GM19023 (cell line): Measurements from ENCODE around the gene NCOA5.
A peak's percentile ranks its signal among the peaks of the same experiment; 100 is the strongest.

Source experiments
- ATAC-seq: cut with Tn5 transposase; IDR thresholded peaks from one replicate; pipeline ENCODE4 v1.9.1; 2021; ENCODE audit warnings: mild to moderate bottlenecking, moderate library complexity; ENCODE audit not compliant: unreplicated experiment

Gene NCOA5

DNA sequence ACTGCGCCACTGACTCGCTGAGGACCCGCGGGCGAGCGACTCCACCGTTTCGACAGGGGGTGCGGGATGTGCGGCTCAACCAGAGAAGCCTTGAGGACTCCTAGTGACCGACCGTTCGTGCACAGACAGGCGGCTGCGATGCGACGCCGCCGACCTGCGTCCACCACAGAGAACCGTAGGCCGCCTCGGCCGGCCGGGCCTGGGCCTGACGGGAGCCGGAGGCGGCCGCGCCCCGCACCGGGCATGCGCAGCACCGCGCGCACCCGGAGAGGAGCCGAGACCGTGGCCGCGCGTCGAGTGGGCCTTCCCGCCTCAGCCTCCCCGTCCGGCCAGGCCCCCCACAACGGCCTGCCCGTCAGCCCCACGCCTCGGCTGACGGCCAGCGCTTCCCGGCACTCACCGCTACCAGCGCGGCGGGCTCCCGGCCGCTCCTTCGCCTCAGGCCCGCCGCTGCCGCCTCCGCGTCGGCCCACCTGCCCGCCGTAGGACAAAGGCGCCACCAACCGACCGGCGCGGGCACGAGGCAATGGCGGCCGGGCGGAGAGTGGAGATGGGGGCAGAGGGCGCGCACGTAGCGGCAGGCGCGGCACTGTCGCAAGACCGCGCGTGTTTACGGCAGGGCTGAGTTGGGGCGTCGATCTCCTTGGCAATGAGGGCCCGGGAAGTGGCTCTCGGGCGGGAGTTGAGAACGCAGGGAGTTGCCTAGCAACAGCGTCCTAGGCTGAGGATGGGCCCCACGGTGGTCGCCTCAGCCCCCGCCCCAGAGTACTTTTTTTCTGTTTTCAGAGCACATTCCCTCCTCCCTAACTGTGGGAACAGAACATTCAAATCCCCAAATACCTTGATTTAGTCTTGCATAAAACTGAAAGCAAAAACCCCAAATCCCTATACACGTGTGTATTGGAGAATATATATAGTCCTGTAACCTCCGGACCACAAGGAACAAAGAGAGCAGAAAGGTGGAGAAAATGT lies at the start of gene NCOA5:
Gene NCOA5, minus strand, starts transcription at position 546 of the 972 bp plus-strand sequence. CDS start 10,538 bp downstream, outside the sequence.
- ATAC-seq, result peak; percentile 84

DNA sequence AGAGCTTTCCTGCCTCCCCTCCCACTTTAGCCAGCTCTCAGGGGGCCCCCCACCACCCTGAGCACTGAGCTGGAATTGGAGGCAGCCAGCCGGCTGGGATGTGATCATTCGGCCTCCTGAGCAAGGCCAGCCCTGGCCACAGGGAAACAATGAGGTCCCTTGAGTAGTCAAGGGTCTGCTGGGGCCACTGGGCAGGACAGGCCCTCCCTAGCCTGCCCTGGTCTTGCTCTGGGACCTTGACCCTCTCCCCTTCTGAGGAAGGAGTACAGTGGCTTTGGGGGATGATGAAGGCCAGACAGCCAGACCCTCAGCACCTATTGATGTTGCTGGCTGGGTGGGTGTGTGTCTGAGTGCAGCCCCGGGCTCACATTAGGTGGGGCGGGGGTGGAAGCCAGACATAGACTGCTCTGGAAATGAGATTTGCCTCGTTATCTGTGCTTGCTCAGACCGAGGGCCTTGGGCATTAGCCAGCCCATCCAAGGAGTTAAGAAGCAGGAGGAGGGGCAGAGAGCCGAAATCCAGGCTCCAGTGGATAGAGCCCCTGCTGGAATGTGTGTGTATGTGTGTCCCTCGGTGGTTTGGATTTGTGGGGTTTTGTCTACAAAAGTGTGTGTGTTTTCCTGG lies 49.6 kb upstream of the NCOA5 start:
- no peak for ATAC-seq

DNA sequence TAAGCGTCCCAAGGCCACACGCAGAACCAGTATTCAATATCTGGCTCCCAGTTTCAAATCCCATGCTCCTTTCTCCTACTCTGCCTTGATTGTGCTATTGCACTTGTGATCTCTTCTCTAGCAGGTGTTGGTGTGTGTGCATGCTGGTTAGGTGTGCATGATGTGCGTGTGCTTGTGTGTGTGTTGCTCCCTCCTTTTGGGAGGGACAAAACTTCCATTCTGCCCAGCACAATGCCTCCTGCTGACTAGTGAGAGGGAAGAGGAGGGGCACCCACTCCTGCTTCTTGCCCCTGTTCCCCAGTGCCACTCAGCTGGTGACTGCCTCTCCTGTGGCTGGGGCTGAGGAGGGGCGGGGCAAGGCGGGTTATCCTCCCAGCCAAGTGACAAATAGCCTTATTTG lies 48.1 kb upstream of the NCOA5 start:
- ATAC-seq, result no peak

DNA sequence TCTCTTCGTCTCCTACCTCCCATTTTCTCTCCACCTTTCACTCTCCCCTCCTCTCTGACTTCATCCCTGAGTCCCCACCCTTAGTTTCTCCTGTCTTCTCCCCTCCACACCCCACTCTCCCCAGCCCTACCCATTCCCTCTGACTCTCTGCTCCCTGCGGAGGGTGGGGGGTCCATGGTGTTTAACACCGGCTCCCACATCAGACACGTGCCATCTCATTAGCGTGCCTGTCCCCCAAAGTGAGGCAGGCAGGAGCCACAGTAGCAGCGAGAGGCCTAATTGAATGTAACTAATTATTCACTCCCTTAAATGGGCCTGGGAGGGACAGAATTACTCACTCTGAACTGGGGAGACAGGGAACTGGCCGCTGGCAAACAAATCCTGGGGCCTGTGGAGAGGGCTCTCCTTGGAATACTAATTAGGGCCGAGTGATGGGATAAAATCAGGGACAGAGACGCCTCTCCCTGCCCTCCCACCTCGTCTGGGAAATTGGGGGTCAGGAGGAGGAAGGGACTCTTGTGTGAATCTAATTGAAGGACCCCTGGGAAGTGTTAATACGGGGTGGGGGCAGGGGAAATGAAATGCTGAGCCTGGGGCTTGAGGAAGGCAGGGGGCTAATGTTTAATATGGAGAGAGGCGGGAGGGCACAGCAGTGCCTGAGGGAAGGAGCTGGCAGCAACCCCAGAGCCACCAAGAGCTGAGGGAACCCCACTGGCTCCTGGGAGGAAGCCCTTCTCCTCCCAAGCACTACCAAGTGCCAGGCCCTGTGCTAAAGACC lies 46.3 kb upstream of the NCOA5 start:
- no peak for ATAC-seq

DNA sequence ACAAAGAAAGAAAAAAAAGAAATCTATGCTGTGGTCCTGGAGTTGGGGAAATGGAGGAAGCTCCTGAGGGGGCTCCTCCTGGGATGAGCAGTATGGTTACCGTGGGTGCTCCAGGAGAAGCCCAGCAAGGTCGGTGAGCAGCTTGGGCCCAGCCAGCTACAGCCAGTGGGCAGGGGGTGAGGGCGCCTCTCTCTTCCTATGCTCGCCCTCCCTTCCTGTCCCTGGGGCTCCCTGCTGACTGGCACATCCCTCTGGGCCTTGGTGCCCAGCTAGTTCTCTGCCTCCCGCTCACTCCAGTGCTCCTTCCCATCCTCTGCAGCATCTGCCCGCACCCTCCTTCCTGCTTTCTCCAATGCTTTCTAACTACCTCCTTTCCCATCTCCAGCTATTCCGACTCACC lies 45.0 kb upstream of the NCOA5 start:
- ATAC-seq, result no peak

DNA sequence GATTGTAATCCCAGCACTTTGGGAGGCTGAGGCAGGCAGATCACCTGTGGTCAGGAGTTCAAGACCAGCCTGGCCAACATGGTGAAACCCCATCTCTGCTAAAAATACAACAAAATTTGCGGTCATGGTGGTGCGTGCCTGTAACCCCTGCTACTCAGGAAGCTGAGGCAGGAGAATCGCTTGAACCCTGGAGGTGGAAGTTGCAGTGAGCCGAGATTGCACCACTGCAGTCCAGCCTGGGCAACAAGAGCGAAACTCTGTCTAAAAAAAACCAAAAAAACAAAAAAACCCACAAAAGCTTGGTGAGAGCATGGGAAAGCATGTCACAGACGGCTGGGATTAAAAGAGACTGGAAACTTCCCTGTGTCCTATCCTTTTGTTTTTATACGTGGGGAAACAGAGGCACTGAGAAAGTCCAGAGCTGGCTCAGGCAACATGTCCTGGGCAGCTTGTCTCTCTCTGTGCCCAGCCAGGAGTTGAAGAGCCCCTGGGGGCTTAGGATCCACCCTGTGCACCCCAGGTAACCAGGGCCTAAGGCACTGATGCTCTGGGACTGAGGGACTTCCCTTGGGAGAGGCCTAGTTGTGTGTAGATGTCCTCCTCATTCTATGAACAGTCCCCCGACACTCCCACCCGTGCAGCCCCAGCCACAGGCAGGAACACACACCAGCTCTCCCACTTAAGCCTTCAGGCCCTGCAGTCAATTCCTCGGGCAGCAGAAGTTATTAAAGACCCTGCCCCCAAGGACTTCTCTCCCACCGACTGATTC lies 44.3 kb upstream of the NCOA5 start:
- no peak for ATAC-seq

DNA sequence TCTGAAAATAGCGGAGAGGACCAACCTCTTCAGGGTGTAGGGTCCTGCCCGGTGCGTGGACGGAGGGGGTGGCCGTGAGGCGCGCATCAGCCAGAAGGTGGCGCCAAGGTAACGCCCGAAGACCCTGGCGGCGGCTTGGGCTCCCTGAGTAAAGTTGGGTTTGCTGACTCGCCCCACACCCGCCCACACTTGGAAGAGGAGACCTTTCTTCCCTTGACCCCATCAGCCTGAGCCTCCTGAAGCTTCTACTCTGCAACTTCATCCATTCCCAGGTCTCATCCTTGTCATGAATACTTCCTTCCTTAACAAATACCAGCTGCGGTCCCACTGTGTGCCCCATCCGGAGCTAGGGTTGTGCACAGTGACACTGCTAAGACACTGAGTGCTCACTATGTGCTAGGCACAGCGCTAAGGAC lies 43.0 kb upstream of the NCOA5 start:
- no peak for ATAC-seq

DNA sequence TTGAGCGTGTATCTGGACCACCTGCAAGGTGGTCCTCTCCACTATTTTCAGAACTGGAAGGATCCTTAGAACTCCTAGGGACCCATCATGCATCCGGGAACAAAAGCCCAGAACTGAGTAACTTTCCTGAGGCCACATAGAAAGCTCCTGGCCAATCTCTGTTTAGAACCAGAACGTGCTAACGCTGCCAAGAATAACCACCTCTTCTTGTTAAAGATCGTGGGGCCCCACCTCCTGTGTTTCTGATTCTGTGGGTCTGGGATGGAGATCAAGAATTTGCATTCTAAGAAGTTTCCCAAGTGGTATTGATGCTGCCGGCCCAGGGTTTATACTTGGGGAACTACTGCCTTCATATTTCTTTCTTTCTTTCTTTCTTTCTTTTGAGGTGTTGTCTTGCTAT lies 41.6 kb upstream of the NCOA5 start:
- no peak for ATAC-seq

DNA sequence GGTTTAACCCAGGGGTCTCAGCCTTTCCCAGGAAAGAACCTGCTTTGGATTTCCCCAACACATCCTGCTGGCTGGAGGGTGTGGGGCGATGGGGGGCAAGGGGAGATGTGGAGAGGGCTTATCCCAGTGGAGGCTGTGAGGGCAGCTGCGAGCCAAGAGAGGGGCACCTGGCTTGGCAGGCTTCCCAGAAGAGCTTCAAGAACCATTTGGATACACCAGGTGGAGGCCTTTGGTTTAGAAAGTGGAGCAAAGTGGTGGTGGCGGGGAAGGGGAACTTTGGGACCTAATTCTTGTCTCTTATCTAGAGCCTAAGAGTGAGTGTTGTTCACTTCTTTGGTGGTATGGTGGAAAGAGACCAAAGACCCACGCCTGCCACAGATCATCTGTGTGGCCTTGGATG lies 40.8 kb upstream of the NCOA5 start:
- no peak for ATAC-seq

DNA sequence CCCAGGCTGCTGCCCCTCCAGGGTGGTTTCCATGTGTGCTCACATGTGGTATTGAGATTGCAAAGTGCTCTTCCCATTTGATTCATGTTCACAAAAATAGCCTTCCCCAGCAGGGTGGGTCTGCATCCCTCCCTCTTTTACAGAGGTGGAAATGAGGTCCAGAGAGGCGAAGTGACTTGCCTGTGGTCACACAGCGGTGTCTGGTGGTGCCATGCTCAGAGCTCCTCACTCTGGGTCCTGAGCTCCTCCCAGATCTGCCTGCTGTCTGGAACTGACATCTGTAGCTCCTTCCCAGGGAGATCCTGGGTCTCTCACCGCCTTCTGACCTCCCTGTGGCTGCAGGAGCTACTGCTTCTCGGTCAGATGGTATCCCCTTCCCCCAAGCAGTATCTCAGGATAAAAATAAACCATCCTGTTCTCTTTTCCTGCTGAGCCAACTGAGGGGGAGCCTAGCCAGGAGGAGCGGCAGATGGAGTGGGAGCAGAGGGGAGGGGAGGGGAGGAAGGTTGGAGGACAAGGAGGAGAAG lies 40.3 kb upstream of the NCOA5 start:
- ATAC-seq, result no peak

DNA sequence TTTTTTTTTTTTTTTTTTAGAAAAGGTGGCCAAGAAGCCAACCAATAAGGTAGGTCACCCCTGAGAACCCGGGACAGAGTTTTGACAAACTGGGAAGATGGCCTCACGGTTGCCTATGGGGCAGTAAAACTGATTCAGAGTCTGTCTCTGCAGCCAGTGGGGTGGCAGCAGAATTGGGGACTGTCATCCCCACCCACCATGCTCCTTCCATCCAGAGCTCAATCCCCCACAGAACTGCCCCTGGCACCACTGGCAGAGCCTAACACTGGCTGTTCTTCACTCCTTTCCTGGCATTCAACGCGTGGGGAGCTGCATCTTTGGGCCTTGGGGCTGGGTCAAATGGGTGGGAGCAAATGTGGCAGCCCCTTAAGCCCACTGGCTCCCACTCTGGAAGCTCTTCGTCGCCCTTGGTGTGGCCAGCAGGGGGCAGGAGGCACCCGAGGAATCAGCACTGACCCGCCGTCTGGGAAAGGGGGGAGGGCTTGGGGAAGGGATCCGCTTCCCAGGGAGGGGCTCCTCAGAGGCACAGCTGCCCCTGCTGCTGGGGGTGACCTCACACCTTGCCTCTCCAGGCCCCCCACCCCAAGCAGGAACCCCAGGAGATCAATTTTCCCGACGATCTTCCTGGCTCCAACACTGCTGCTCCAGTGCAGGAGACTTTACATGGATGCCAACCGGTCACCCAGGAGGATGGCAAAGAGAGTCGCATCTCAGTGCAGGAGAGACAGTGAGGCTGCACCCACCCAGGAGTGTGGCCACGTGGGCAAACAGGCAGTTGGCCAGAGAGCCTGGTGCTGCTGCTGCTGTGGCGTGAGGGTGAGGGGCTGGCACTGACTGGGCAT lies 38.8 kb upstream of the NCOA5 start:
- ATAC-seq, result no peak

DNA sequence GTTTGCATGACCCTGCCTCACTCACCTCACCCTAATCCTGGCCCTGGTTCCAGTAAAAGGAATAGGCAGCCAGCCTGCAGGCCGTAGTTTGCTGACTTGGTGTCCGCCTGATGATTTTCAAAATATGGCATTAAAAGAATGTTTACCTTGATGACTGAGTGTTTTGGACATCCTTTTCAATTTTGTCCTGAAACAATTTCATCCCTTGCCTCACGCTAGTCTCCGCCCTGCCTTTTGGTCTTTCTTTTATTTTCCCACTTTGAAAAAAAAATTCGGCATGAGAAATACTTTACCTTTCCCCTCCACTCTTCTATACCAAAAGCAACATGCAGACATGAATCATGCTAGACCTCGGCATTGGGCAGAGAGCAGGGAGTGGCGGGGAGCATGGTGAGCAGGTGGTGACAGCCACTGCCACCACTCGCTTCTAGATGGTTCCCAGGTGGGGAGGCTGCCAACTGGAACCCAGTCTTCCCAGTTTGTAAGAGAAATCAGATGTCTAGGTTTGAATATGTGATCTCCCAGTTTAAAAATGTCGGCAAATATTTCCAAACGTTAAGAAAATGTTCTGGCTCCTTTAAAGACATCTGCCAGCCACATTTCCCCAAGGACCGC lies 37.7 kb upstream of the NCOA5 start:
- no peak for ATAC-seq

DNA sequence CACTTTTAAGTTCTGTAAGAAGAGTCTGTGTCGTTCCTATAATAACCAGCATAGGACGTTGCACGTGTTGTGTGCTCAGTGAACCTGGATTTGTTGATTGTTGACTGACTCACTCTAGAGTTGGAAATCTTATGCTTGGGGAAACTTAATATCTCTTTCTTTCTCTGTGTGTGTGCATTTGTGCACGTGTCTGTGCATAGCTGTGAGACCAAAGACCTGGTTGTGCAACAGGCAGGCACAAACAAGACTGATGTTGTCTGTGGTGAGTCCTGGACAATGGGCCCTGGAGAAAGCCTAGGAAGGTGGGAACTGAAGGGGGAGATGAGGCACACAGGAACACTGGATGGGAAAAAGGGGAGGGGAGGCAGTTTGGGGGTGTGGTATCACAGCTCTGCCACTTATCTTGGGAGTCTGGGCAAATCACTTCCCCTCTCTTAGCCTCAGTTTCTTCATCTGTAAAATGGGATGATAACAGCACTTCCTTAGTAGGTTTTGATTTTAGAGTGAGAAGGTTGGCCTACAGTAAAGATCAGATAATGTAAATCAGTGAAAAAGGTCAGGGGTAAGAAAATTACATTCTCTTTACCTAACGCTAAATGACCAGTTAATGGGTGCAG lies 36.8 kb upstream of the NCOA5 start:
- ATAC-seq, result no peak

DNA sequence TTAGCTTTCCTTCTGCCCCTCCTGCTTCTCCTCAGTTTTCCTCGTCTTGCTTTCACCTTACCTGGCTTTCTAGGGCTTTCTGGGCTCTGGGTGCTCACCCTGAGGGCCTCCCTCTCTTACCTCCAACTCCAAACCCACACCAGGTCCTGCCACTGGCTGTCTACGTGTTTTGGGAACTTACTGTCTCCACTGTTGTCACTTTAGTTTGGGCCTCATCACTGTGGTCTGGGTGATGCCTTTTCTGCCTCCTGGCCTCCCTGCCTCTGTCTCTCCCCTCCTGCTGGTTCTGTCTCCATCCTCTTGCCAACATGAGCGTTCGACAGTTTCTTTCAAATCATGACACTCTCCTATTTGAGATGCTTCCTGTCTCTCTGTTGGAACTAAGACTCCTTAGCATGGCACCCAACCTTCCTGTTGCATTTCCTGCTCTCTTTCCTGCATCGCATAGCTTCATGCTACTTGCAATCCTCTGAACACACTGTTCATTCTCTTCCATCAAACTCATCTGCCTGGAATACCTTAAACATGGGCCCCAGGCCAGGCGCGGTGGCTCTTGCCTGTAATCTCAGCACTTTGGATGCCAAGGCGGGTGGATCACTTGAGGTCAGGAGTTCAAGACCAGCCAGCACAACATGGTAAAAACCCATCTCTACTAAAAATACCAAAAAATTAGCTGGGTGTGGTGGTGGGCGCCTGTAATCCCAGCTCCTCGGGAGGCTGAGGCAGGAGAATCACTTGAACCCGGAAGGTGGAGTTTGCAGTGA lies 33.9 kb upstream of the NCOA5 start:
- no peak for ATAC-seq

DNA sequence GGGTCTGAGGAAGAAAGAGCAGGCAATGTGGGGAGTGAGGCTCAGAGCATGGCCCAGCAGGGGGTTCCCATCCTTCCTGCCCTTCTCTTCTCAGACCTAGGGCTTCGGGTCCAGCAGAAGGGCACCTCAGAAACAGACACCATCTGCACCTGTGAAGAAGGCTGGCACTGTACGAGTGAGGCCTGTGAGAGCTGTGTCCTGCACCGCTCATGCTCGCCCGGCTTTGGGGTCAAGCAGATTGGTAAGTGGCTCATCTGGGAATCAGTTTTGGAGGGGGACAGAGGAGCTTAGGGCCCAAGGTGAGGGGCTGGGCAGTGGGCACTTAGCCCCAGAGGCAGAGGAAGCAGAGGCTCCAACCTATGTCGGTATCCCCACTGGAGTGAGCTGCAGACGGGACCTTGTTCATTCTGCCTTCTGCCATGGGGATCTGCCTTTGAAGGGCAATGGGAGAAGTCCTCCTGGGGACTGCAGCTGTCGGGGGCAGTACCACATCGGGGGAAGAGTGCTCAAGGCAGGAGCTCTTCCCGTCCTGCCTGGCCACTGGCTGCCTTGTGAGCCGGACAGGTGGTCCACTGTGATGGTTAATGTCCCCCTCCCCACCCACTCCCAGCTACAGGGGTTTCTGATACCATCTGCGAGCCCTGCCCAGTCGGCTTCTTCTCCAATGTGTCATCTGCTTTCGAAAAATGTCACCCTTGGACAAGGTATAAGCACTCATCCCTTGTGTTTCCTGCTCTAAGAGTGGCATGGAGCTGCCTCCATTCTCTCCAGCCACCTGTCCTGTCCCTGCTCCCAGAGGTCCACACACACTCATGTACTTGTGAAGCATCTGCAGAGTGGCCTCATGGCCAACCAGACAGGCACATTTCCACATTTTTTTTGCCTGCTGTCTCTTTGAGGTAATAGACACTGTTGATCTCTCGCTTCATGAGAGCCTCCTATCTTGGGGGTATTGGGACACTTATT lies 33.0 kb upstream of the NCOA5 start:
- no peak for ATAC-seq

DNA sequence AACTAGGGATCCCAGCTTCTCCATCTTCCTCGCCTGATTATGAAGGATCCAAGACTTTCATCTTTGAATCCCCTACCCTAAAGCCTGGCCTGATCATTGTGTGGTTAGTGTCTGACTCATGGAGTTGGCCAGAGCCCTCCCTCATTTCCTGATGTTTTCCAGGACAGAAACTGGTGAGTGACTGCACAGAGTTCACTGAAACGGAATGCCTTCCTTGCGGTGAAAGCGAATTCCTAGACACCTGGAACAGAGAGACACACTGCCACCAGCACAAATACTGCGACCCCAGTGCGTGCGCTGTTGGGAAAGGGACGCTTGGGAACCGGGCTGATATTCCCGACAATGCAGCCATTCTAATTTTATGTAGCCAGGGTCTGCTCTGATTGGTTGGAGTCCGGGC lies 32.3 kb upstream of the NCOA5 start:
- ATAC-seq, result no peak
